Parietal lobe (tissue), 1 donor: ENCODE data around the gene ZNF32. TPM values are rescaled to one million over a fixed set of nuclear protein-coding genes. Genes with fewer than 3 reads are reported as not detected.

ENCODE experiments used
- total RNA-seq: library from RNA; depleted of rRNA; stranded (reverse); fragments of >200 nt; gene quantifications from one replicate; pipeline ENCODE4 v1.2.3, GENCODE V29; 2014

Gene ZNF32, protein sequence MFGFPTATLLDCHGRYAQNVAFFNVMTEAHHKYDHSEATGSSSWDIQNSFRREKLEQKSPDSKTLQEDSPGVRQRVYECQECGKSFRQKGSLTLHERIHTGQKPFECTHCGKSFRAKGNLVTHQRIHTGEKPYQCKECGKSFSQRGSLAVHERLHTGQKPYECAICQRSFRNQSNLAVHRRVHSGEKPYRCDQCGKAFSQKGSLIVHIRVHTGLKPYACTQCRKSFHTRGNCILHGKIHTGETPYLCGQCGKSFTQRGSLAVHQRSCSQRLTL
- 50.1 TPM for total RNA-seq

DNA sequence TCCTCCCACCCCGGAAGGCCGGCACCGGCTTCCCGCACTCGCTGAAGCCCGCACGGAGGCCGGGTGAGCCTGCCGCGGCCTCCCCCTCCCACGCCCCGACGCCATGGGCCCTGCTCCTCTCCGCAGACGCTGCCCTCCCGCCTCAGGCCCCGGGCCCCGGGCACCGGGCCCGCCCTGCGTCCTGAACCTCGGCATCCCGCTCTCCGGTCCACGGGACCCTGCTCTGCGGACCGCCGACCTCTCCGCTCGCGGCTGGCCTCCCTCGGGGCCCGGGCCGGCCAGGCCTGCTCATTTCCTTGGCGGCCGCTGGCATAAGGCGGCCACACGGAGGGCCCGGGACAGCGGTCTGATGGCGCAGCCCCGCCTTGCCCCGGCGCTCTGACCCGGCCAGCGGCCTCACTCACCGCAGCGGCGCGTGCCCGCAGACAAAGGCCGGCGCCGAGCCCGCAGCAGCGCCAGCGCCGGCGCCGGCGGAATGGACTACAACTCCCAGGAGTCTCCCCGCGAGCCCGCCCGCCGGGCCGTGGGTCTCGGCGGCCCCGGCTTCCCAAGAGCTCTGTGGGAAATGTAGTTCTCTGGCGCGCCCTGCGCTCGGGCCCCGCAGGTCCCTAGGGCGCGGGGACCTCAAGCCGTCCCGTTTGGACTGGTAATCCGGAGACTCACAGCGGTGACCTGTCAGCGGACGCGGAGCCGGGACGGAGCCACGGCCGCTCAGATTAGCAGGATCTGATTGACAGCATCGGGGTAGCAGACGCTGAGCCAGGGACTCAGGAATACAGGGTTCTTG, at the start of gene ZNF32:
Gene ZNF32, minus strand, starts transcription at position 484 of the 787 bp plus-strand sequence. CDS start 2,748 bp downstream, outside the sequence.

DNA sequence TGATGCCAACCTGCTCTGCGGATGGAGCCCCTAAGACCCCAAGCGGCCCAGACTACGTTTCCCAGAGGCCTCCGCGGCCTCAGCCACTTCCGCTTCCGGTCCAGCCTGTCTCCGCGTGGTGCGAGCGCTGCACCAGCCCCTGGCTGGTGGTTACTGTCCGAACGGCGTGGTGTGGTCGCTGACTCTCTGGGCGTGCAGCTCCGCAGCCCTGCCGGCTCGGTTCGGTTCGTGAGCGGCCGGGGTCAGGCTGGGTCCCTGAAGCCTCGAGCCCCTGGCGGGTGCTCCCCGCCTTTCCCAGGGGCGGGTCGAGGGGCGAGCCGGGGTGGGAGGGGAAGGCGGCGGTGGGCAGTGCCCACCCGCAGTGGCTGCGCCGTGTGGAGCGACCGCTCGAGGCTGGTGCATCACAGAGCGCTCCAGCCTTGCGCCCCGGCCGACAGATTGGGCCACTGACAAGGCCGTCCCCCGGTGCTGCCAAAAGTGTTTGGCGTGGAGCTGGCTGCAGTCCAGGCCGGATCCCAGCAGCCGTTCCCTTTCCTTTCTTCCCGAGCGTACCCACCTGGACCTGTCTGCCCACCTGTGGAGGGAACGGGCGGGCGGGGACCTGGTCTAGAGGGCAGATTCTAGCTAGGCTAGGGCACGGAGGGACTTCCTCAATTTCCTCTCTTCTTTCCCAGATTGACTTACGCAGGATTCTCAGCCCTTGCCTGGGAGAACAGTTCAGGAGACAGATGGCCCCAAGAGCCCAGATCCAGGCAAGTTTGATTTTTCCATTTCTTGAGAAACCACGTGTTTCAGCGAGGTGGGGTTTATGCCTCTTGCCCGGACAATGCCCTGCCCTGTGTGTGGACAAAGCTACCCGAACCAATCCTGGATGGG, 42.1 kb downstream of the ZNF32 start, which contains the start of gene ZNF485:
Gene ZNF485, plus strand, starts transcription at position 116 of the 876 bp plus-strand sequence. Its CDS starts 613 bp downstream, at position 729.

Other genes with a start within 250 kb of the ZNF32 start
- 85.4 TPM for gene HNRNPF, start 239.7 kb downstream of the ZNF32 start, total RNA-seq
- gene ZNF487, start 211.8 kb downstream of the ZNF32 start, total RNA-seq = 21.0 TPM
- 19.4 TPM for gene ZNF239, start 74.3 kb downstream of the ZNF32 start, total RNA-seq
- 10.6 TPM for gene ZNF485, start 42.4 kb downstream of the ZNF32 start, total RNA-seq